Right renal pelvis (tissue), 4 donors: ENCODE results near the gene LPCAT1. TPM values are rescaled to one million over a fixed set of nuclear protein-coding genes. Genes with fewer than 3 reads are reported as not detected.
"Not testable (repeated sequence)": the region's sequence is repeated elsewhere in the genome, so short reads cannot be mapped to it uniquely, and the experiment has no call there.

Experiments
- DNase-seq, 4 donors: peaks; one replicate each; pipeline ENCODE4 v3.0.0-alpha.2; 2013; ENCODE audit warnings: low read depth in 4 of 4, low spot score in 3 of 4, missing footprints in 1 of 4
- polyA plus RNA-seq, 4 donors: library from polyadenylated mRNA; unstranded; fragments of 120-200 nt; gene quantifications; one replicate each; pipeline ENCODE4 v1.2.1, GENCODE V29; 2013; ENCODE audit not compliant: insufficient read length in 4 of 4

The LPCAT1 gene
- polyA plus RNA-seq, 4 donors: 40.9 to 49.8 (median 46.1) TPM

DNA sequence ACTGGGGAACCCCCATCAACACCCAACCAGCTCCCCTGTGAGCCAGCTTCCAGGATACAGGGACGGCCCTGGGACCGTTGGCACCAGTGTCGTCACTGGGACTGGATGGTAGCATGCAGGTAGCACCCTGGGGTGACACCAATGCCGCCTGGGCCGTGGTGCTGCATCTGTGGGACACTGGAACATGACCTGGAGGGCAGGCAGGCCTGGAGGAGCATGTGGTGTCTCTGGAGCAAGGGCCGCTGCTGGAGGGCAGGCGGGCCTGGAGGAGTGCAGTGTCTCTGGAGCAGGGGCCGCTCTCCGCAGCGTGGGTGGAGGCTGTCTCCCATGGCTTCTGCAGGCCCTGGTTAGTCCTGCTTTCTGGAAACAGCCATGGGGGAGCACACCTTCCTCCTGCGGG is 13.1 kb downstream of the LPCAT1 start:
- DNase-seq: no peak

DNA sequence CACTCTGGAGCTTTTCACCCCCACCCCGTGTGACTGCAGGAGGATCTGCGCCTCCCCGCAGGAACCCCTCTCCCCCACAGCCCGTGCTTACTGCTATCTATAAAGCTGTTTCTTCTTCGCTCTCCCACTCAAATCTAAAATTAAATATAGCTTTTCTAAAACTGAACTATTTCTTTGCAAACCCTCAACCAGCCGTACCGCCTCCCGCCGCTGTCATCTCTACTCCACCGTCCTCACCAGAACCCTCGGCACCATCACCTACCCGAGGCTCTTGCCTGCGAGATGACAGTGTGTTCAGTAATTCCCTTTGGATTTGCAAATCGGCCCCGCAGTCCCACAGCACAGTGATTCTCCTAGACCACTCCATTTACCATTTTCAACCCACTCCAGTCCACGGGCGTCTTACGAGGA is 13.6 kb downstream of the LPCAT1 start:
- no peak for DNase-seq

DNA sequence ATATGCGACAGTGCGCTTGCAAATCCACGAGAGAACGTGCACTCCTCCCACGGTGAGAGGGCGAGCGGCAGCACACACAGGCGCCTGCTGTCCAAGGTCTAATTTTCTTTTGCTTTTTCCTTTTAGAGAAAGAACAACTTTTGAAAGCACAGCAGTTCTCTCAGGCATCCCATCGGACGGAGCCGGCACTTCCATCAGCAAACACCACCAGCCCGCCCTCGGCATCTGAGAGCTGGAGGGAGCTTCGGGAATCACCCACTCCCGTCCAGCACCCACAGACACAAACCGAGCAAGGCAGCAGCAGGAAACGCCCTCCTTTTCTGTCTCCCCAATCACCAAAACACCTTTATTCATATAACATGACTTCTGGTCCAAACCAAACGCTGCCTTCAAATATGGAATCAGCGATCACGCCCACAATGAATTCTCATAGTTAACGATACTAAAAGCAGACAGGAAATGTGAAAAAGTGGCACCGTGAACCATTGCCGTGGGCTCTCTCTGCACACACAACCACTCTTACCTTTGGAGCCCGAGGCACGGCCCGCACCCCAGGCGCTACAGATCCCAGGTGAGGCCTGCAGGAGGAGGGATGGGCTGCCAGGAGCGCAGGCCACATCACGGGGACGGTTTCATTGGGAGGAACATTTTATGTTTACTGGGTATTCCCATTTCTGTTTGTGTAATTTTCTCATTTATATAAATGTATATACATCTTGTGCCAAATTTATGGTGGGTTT is 14.2 kb downstream of the LPCAT1 start:
- no peak for DNase-seq

DNA sequence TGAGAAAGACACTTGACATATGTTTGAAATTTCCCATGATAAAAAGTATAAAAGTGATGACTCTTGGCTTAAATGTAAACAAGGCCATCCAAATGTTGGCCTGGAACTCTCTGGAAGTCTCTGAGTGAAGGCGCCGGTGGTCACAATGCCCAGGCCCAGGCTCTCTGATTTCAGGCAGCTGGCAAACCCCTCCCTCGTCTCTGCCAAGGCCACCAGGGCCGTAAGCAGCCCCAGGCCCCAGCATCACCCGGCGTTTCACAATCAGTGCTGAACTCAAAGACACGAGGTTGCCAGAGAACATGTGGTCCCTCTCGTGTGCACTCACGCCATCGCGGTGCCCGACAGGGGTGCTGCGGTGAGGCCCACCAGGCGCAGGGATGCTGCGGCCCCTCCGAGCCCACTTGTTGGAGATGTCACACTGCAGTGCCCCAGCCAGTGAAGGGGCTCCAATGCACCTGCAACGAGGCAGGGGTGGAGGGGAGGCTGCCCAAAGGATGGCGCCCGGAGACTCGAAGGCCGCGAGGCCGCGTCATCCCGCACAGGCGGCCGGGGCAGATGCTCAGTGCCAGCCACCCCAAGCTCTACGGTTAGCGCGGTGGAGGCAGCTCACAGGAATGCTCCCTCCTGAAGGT is 15.0 kb downstream of the LPCAT1 start:
- DNase-seq: no peak

DNA sequence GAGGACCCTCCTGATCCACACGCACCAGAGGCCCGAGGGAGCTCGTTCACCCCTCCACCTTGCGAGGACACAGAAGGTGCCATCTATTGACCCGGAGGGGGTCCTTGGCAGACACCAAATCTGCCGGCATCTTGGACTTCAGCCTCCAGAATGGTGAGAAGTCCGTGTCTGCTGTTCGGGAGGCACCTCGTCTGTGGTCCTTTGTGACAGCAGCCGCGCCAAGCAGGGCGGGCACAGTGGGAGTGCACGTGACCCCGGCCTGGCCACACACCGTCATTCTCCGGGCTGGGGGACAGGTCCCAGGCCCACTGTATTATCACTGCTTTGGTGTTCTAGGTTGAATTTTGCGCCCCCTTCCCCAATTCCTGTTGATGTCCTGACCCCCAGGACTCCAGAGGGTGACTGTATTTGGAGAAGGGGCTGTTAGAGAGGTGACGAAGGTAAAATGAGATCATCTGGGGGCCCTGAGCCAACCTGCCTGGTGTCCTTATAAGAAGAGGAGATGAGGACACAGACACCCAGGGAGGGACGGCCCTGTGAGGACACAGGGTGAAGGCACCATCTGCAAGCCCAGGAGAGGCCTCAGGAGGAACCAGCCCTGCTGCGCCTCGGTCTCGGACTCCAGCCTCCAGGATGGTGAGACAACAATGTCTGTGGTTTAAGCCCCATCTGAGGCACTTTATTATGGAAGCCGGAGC is 15.7 kb downstream of the LPCAT1 start:
- DNase-seq: no peak

DNA sequence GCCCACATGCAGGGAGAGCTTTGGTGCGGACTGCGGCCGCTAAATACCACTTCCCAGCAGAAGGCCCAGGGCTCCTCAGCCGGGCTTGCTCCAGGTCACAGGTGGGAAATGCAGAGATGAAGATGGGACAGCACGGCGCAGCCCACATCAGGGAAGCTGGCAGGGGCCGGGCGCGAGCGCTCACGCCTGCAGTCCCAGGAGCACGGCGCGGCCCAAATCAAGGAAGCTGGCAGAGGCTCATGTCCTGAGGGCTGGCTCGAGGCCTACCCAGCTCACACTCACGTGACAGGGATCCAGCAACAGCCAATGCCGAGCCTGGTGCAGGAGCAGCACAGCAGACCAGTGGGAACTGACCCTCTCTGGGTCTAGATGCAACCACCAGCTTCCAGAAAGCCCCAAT is 16.3 kb downstream of the LPCAT1 start:
- no peak for DNase-seq

DNA sequence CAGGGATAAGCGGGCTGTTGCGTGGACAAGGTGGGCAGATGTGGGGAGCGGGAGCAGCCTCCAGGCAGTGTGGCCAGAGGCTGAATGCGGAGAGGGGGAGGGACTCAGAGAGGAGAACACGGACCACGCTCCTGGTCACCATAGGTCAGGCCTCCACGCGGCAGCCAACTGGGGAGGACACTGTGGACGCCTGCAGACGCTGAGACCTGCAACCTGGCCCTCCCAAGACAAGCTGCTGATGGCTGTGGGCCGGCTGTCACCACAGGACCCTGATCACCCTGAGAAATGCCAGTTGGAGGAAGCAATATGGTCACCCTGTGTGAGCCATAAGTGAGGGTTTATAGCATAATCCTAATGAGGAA is 16.8 kb downstream of the LPCAT1 start:
- DNase-seq: no peak

DNA sequence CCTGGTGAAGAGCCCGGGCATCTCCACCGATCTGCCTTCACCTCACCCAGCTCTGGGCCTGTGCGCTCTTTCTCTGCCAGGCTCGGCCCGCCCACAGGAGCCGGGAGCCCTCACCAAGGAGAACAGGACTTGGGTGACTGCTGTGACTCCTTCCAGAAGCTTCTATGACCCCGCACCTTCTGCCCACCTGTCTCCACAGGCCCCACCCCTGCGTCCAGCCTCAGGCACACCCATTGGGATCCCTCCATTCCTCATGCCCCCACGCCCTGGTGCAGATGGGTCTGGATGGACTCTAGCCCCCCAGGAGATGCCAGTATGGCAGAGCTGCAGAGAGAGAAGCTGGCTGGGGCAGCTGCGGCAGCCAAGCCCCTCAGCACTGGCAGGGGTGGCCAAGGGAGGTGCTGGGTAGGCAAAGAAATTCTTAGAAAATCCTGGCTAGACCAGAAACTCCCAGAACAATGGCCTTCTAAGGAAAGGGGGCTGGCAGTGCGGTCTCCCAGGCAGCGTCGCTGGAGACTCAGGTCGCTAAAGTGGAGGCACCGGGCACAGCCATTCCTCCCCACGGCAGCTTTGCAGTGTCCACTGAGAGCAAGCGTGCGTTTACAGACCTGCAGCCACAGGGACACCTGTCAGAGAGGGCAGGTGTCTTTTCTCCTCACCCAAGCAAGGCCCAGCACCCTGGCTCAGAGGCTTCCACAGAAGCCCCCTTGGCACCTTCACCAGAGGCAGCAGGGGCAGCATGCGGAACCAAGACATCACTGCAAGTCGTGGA is 17.3 kb downstream of the LPCAT1 start:
- DNase-seq: no peak

DNA sequence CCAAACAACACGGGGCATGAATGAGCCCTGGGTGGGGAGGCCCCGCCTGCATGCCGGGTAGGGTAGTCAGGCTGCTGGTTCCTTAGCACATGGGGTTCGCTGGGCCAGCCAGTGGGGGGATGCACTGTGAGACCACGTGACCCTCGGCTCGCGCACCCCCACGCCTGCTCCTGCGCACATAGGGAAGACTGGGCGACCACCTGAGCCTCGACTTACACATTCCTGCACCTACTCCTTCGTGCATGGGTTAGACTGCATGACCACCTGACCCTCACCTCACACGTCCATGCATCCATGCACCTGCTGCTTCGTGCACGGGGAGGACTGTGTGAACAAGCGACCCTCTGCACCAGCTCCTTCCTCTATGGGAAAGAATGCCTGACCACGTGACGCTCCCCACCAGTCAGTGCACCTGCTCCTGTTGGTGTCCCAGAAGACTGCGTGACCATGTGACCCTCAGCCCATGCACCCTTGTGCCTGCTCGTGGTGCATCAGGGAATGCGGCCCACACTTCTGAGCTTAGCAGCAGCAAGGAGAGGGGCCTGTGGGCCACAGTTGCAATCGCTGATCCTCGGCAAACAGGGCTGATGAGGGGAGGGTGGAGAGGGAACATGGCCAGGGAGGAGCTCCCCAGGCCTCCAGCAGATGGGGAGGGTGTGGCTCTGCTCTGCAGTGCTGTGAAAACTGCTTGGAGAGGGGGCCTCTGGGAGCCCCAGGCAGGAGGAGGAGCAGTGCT is 18.1 kb downstream of the LPCAT1 start:
- no peak for DNase-seq

DNA sequence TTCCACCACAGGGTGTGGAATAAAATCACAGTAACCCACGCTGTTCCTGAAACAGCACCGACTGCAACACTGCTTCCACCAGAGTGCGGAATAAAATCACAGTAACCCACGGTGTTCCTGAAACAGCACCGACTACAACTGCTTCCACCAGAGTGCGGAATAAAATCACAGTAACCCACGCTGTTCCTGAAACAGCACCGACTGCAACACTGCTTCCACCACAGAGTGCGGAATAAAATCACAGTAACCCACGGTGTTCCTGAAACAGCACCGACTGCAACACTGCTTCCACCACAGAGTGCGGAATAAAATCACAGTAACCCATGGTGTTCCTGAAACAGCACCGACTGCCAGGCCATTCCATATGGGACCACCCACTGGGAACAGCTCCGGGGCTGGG is 18.7 kb downstream of the LPCAT1 start:
- DNase-seq: not testable (repeated sequence)

DNA sequence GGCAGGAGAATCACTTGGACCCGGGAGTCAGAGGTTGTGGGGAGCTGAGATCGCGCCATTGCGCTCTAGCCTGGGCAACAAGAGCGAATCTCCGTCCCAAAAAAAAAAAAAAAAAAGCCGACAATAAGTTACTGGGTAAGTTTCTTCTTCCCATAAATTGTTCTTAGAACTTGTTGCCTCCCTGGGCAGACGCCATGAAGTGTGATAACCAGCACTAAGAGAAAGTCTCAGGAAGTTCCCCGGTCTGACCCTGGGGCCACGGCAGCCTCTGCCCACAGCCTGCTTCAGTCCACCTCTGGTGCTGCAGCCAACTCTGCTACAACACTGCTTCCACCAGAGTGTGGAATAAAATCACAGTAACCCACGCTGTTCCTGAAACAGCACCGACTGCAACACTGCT is 19.1 kb downstream of the LPCAT1 start:
- DNase-seq: no peak

DNA sequence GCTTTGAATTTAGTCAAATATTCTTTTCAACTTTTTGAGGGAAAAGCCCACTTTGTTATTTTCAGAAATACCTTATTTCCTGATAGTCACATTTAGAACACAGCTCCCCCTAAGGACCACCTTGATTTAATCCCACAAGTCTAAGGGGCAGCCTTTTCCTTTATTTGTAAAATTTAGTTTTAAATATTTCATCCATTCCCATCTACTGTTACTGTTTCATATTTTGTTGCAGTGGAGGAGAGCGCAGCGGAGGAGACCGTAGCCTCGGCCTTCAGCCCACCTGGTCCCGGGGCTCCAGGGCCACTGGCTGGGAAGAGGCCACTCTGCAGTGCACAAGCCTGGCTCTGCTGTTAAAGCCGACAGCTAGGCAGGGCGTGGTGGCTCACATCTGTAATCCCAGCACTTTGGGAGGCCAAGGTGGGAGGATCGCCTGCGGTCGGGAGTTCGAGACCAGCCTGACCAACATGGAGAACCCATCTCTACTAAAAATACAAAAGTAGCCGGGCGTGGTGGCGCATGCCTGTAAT is 19.6 kb downstream of the LPCAT1 start:
- DNase-seq: no peak

DNA sequence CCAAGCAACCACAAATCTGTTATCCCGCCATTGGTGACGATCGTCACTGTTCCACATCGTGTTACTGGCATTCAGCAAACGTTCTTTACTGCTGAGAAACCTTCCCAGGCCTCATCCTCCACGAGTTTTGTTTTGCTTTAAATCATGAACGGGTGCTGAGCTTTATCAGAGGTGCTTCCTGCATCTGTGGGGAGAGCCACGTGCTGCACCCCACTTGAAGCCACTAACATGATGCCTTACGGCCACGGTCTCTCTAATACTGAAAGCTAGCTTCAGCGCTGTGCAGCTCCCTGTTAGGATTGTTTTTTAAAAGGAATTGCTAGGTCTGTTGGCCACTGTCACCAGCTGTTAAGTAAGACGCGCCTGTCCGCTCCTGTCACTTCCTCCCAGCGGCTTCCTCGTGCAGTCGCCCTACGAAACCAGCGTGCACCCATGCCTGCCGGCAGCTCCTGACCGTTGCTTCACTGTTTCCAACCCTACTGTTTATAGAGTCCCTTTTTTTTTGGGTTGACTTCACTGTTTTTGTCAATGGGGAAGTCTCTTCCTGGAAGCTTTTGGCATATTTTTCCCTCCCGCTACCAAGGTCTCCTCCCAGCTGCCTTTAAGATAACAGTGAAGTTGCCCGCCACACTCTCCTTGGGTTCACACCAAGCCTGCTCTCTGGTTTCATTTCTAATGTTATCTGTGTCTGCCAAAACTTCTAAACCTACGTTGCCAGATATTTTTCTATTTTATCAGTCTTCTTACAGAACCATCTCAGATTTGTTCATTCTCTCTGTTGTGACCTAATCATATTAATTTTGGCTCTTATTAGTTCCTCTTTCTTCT is 20.3 kb downstream of the LPCAT1 start:
- no peak for DNase-seq

DNA sequence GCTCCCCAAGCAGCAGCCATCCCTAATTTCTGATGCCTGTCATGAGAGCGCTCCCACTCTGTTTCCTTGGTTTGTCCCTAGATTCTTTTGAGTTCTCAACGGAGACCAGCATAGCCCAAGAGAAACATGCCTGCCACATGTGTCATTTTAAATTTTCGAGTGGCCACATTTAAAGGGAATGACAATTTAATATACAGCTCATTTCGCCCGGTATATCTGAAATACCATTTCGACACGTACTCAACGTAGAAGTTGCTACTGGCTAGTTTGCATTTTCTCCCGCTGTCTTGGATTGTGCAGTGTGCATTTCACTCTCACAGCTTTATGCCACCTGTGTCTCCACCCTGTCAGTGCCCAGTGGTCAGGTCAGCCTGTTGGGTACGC is 21.0 kb downstream of the LPCAT1 start:
- no peak for DNase-seq

DNA sequence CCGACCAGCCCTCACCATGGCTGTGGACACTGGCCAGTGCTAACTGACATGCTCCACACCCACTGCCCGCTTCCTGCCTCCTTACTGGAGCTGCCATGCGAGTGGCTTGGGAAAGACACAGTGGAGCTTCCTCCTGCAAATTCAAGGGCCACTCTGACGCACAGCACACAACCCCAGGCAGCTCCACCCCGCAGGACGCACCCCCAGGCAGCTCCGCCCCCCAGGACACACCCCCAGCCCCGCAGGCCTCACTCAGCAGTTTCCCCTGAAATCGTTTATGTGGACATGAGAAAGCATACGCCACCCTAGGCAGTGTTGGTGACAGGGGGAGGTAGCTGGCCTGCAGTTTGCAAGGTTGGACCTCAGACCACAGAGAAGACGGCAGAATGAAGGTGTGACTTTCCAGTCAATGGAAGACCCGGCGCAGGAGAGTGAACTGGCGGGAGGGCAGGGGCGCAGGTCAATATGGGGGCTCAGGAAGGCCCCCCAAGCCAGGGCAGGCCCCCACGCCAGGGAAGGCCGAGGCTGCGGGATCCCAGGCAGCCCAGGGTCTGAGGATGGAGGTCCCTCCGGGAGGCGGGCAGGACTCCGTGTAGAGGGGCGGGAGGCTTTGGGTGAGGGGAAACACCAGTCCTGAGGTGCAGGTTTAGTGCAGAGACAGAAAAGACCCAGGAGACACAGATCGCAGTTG is 21.6 kb downstream of the LPCAT1 start:
- DNase-seq: no peak

DNA sequence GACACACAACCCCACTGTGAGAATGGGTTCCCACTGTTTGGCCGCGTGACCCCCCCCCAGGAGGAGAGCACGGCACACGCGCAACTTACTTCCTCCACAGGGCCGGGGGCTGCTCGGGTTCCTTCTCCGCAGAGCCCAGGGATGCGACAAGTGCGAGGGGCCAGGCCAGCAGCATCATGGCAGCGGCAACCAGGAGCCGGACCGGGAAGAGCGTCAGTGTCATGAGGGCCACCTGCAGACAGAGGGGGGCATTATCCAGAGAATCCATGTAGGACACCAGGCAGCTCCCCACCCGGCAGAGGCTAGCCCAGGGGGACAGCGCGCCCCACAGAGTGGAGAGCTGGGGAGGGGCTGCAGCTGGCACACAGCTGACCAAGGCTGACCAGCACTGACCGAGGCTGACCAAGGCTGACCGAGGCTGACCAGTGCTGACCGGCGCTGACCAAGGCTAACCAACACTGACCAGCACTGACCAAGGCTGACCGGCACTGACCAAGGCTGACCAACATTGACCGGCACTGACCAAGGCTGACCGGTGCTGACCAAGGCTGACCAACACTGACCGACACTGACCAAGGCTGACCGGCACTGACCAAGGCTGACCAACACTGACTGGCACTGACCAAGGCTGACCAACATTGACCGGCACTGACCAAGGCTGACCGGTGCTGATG is 22.3 kb downstream of the LPCAT1 start:
- no peak for DNase-seq

DNA sequence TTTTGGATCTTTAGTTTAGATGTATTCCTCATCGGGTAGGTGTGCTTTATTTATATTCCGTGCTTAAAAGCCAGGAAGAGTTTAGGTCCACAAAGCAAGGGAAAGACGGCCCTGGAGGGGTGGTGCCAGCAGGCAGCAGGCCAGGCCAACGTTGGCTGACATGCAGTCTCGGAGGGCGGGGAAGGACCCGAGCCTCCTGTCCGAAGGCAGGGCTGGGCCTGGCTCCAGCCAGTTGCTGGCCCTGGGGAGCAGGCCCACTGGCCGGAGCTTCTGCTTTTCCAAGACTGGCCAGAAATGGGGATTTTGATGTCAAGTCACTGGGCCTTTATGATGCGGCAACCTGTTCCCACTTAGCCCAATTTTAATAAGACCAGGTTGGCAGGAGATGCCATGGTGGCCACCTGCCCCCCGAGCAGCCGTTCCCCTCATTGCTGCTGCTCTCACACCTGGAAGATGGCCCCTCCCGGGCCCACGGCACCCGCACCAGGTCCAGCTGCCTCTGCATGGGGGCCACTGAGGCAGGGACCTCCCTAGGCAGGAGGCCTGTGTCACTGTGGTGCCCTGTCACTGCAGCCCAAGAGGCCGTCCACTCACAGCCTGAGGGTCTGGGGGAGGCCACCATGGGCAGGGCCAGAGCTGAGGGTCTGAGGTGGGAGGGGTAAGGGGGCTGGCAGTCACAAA is 23.2 kb downstream of the LPCAT1 start:
- no peak for DNase-seq

DNA sequence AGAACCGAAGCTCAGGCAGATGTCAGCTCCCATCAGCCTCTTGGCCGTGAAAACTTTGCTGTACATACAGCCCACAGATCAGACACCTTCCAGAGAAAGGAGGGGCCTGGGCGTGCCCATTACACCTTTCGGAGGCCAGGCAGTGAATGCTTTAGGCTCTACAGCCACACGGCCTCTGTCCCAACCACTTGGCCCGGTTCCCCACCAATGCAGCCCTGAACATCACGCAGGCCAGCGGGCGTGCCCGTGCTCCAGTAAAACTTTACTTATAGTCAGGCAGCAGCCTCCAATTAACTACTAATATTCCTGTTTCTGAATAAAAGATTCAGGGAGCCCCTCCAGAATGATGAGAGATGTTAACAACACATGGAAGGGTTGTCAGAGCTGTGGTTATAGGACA is 23.9 kb downstream of the LPCAT1 start:
- no peak for DNase-seq
